Activated T-cell treated with anti-CD3 and anti-CD28 coated beads, Interleukin-2, amount 50 U/mL, for 1 hour (primary cell): ENCODE data around the gene ALDH1L1.
A peak's percentile ranks its signal among the peaks of the same experiment; 100 is the strongest.

Source experiments
- DNase-seq: peaks from one replicate; pipeline ENCODE4 v3.0.0-alpha.2; 2020

The ALDH1L1 gene

GRCh38 chr3:126153695-126154360 lies 26.6 kb downstream of the ALDH1L1 start:
- no peak for DNase-seq

DNA sequence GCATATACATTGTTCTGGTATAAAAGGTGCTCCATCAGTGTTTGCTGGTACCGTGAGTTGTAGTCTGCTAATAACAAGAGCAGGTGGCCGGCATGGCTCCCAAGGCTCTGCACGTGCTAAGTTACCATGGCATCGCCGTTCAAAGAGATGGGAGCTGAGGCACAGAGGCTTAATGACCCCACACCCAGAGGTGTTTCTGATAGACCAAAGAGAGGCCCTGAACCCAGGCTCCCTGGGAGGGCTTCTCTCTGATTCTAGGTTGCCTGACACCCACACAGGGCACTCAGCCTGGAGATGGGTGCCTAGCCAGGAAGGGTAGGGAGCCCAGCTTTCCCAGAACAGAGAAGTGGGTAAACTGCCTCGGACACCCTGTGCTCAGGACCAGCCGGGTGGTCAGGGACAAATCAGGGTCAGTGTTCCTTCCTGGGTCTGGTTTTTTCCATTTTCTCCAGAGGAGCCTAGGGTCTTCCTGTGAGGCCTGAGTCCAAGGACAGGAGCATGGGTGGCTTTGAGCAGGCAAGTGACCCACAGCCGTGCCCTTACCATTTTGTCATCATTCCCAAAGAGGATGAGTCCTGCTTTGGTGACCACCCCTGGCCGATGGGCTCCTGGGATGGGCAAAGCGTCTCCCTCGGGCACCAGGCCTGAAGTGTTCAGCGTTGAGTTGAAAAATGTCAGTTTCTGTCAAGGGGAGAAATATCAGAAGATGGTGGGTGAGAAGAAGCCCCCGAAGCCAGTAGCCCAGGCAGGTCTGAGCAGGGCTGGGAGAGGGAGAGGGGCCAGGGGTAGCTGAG lies 27.3 kb downstream of the ALDH1L1 start:
- no peak for DNase-seq

- DNase-seq, result no peak
Measured at GRCh38 chr3:126152458-126152857, 27.9 kb downstream of the ALDH1L1 start.

DNA sequence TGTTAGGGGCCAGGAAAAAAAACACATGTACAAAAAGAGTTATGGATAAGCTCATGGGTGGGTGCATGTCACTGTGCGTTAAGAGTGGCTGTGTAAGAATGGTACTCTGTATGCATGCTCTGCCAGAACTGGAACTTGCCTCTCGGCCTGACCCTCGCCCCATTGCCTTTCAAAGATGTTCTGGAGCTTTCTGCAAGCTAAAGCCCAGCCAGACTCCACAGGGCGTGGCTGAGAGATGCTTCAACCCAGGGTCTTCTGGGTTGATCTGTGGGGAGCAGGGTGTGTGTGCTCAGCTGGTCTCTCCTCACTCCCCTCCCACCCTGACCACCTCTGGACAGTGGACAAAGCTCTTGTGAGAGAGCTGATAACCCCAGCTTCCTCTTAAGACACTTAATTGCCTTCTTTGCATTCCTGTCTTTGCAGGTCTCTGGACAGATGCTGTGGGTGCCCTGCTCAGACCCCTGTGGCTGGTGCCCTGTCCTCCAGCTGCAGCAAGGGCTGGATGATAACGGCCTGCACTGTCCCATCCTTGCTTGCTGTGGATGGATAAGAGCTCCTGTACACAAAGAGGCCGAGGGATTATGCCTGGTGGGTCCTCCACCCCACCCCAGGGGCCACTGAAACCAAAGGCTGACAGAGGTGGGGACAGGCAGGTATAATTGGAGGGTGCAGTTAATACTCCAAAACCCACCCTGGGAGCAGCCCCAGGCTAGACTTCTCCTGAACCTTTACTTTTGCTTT lies 28.7 kb downstream of the ALDH1L1 start:
- no peak for DNase-seq

GRCh38 chr3:126149960-126150515 lies 30.3 kb downstream of the ALDH1L1 start:
- no peak for DNase-seq

- DNase-seq, result peak; percentile 4
Measured at GRCh38 chr3:126149256-126149902, 31.0 kb downstream of the ALDH1L1 start.

- DNase-seq, result peak; percentile 4
Measured at GRCh38 chr3:126147932-126148683, 32.3 kb downstream of the ALDH1L1 start.

GRCh38 chr3:126147147-126147931 lies 33.0 kb downstream of the ALDH1L1 start:
- peak; percentile 10 for DNase-seq

- peak; percentile 8 for DNase-seq
Measured at GRCh38 chr3:126146525-126147146, 33.8 kb downstream of the ALDH1L1 start.

GRCh38 chr3:126146034-126146433 lies 34.4 kb downstream of the ALDH1L1 start:
- DNase-seq, result no peak

- DNase-seq, result no peak
Measured at GRCh38 chr3:126142652-126143051, 37.7 kb downstream of the ALDH1L1 start.

DNA sequence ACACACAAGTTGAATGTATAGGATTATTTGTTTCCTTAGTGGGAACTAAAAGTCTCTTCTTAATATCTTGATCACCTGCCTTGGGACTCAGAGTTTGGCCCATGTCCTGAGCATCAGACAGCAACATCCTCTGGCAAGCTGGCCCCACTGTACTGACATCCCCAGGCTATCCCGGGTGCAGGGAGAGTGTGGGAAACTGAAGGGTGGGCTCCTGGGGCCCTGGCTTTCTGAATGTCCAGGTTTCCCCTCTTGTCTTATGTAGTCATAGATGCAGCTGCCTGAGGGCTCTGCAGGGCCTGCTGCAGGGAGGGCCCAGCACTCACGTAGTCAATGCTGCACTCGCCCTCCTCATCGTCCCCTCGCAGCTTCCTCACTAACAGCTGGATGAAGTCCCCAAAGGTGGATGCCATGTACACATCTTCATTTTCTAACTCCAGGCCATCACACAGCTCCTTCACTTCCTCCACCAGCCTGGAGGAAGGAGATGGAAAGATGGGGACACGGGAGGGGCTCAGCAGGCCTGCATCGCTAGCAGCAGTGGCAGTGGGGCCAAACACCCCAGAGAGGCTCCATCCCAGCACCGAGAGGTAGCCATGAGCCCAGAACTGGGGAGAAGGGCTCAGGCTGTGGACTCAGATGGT lies 42.8 kb downstream of the ALDH1L1 start:
- DNase-seq, result no peak

DNA sequence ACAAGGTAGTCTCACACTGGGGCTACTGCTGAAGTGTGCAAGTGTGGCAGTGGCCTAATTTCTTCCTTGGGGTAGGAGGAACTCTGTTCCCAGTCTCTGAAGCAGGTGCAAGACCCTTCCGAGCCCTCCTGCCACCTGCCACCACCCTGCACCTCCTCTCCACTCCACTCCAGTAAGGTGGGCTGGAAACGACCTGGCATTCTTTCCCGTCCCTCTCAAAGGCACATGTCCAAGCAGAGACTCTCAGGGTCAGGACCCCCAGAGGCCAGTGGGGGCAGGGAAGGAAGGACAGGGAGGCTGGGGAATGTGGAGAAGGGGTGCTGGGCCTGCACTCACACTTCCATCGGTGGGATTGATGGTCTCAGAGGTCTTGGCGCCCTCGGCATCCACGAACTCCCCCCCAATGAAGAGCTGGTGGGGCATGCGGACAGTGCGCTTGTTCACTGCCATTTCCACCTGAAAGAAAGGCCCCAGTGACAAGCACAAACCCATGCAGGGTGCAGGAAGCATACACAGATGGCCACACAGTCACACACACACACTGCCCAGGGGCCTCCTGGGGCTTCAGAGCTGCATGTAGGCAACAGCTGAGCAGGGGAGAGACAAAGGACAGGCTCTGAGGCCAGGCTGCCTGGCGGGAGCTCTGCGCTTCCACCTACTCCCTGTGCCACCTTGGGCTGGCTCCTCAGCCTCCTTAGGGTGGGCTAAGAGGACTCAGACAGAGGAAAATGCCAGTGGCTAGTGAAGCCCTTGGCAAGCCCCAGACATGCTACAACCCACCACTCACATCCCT lies 43.8 kb downstream of the ALDH1L1 start:
- peak; percentile 8 for DNase-seq

GRCh38 chr3:126135406-126136076 lies 44.8 kb downstream of the ALDH1L1 start:
- peak; percentile 7 for DNase-seq

- peak; percentile 1 for DNase-seq
Measured at GRCh38 chr3:126135071-126135405, 45.3 kb downstream of the ALDH1L1 start.

GRCh38 chr3:126134219-126134975 lies 46.0 kb downstream of the ALDH1L1 start:
- peak; percentile 42 for DNase-seq

- peak; percentile 7 for DNase-seq
Measured at GRCh38 chr3:126133606-126134005, 46.8 kb downstream of the ALDH1L1 start.
